GM19023 (cell line): ENCODE data around the gene IVNS1ABP.
"Not testable (repeated sequence)": the region's sequence is repeated elsewhere in the genome, so short reads cannot be mapped to it uniquely, and the experiment has no call there.

Source experiments
- ATAC-seq: cut with Tn5 transposase; IDR thresholded peaks from one replicate; pipeline ENCODE4 v1.9.1; 2021; ENCODE audit warnings: mild to moderate bottlenecking, moderate library complexity; ENCODE audit not compliant: unreplicated experiment

IVNS1ABP gene

DNA sequence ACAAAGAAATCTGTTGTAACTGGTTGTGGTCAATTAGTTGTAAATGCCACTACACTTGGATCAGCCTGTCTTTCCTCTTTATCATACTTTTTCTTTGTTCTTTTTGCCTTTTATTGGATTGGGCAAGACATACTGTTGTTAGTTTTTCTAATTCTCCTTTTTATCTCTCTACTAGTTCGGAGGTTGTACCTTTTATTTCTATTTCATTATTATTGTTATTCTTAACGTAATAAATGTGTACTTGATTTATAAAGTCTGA, 59.2 kb downstream of the IVNS1ABP start:
- no peak for ATAC-seq

DNA sequence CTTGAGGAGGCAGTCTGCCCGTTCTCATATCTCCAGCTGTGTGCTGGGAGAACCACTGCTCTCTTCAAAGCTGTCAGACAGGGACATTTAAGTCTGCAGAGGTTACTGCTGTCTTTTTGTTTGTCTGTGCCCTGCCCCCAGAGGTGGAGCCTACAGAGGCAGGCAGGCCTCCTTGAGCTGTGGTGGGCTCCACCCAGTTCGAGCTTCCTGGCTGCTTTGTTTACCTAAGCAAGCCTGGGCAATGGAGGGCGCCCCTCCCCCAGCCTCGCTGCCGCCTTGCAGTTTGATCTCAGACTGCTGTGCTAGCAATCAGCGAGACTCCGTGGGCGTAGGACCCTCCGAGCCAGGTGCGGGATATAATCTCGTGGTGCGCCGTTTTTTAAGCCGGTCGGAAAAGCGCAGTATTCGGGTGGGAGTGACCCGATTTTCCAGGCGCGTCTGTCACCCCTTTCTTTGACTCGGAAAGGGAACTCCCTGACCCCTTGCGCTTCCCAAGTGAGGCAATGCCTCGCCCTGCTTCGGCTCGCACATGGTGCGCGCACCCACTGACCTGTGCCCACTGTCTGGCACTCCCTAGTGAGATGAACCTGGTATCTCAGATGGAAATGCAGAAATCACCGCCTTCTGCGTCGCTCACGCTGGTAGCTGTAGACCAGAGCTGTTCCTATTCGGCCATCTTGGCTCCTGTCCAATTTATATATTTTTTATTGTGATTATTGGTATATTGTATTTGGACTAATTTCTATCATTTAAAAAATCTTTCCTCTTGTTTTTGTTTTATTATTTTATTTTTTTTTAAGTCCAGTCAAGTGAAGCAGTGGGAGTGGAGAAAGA, 59.7 kb downstream of the IVNS1ABP start:
- ATAC-seq, result not testable (repeated sequence)

DNA sequence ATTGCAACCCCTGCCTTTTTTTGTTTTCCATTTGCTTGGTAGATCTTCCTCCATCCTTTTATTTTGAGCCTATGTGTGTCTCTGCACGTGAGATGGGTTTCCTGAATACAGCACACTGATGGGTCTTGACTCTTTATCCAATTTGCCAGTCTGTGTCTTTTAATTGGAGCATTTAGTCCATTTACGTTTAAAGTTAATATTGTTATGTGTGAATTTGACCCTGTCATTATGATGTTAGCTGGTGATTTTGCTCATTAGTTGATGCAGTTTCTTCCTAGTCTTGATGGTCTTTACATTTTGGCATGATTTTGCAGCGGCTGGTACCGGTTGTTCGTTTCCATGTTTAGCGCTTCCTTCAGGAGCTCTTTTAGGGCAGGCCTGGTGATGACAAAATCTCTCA, 61.4 kb downstream of the IVNS1ABP start:
- not testable (repeated sequence) for ATAC-seq

DNA sequence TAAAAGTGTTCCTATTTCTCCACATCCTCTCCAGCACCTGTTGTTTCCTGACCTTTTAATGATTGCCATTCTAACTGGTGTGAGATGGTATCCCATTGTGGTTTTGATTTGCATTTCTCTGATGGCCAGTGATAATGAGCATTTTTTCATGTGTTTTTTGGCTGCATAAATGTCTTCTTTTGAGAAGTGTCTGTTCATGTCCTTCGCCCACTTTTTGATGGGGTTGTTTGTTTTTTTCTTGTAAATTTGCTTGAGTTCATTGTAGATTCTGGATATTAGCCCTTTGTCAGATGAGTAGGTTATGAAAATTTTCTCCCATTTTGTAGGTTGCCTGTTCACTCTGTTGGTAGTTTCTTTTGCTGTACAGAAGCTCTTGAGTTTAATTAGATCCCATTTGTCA, 64.6 kb downstream of the IVNS1ABP start:
- not testable (repeated sequence) for ATAC-seq

DNA sequence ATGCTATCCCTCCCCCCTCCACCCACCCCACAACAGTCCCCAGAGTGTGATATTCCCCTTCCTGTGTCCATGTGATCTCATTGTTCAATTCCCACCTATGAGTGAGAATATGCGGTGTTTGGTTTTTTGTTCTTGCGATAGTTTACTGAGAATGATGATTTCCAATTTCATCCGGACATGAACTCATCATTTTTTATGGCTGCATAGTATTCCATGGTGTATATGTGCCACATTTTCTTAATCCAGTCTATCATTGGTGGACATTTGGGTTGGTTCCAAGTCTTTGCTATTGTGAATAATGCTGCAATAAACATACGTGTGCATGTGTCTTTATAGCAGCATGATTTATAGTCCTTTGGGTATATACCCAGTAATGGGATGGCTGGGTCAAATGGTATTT, 65.1 kb downstream of the IVNS1ABP start:
- ATAC-seq, result not testable (repeated sequence)

DNA sequence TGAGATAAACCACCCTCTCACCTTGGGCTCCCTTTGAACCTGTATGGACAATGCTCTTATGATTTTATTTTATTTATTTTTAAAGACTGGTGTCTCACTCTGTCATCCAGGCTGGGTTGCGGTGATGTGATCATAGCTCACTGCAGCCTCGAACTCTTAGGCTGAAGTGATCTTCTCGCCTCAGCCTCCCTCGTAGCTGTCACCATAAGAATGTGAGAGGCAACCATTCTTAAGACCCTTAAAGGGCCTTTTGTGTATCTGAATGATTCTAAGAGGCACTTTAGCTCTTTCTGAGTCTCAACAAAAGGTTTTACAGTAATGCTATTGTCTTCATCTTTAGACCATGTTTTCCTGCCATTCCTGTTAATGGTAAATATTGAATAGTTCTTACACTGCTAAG, 67.0 kb downstream of the IVNS1ABP start:
- no peak for ATAC-seq

DNA sequence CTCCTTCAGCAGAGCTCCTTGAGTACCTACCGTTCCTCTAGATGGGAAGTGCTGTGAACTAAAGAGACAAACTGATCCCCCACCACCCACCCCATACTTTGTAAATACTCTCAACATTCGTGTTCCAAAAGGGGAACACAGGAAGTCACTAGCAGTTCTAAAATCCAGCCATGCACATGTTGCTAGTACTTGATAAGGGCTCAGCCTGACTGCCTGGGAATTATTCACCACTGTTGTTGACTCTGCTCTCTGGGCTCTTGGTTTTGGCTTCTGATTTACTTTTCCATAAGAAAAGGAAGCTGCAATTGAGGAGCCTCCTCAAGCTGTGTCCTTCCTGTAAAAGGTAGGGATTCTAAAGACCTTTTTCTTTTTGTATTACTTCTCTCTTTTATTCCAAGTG, 67.5 kb downstream of the IVNS1ABP start:
- ATAC-seq, result no peak
